Esophagus muscularis mucosa (tissue), 3 donors: Measurements from ENCODE around the gene PRRC2B.

Experiments used
- POLR2A ChIP-seq: fragments of 450-650 bp; IDR thresholded peaks from one replicate; pipeline ENCODE4 v1.6.1; 2017; ENCODE audit warnings: antibody characterized with exemption, moderate library complexity, mild to moderate bottlenecking, low read depth
- POLR2AphosphoS5 ChIP-seq, 2 donors: sonication (generic); formaldehyde crosslinking; IDR thresholded peaks; one replicate each; pipeline ENCODE4 v1.6.1; 2017; ENCODE audit warnings: antibody characterized with exemption in 2 of 2
- TF ChIP-seq, protein P1 (sequence below), 3 experiments: fragments of 200-600 bp in 2 of 3; fragments of 450-650 bp in 1 of 3; sonication (generic) in 2 of 3; IDR thresholded peaks; one replicate each; pipeline ENCODE4 v1.5.1; 2017 to 2019; ENCODE audit warnings: antibody characterized with exemption in 3 of 3, mild to moderate bottlenecking in 2 of 3, moderate library complexity in 1 of 3

DNA sequence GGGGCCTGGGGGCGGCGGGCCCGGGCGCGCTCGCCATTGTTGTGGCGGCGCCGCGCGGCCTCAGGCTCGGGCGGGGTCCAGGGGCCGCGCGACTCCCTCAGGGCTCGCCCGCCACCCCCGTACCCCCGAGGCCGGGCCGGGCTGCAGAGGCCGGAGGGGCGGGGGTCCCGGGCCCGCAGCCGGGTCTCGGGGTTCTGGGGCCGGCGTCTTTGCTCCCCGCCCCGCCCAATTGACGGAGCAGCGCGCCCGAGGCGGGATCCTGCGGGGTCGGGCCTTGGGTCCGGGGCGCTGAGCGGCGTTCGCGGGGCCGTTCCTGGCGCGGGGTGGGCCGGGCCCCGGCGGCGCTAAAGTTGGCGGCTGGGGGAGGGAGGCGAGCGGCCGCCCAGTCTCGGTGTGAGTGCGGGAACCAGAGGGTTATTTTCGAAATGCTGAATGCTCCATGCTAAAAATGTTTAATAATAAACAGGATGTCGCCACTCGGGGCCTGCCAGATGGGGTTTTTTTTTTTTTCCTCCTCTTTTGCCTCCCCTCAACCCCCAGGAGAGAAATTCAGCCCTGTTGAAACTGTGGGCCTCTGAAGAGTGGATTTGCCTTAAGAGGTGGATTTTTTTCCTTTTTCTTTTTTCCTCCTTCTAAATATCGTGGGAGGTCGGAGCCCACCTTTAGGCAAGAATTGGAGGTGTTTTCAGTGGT is 724 bp downstream of the PRRC2B start:
- TF ChIP-seq, protein P1, sequence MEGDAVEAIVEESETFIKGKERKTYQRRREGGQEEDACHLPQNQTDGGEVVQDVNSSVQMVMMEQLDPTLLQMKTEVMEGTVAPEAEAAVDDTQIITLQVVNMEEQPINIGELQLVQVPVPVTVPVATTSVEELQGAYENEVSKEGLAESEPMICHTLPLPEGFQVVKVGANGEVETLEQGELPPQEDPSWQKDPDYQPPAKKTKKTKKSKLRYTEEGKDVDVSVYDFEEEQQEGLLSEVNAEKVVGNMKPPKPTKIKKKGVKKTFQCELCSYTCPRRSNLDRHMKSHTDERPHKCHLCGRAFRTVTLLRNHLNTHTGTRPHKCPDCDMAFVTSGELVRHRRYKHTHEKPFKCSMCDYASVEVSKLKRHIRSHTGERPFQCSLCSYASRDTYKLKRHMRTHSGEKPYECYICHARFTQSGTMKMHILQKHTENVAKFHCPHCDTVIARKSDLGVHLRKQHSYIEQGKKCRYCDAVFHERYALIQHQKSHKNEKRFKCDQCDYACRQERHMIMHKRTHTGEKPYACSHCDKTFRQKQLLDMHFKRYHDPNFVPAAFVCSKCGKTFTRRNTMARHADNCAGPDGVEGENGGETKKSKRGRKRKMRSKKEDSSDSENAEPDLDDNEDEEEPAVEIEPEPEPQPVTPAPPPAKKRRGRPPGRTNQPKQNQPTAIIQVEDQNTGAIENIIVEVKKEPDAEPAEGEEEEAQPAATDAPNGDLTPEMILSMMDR (IDR thresholded peaks at IDR 0.05): no peak
- no peak for TF ChIP-seq POLR2A
- TF ChIP-seq POLR2AphosphoS5 (IDR thresholded peaks at IDR 0.05): peak in 1 of 2 donors; percentile 31
